Prostate gland (tissue), 2 donors: ENCODE data around the gene GNAQ.

Source experiments
- POLR2A ChIP-seq: fragments of 450-650 bp; IDR thresholded peaks from one replicate; pipeline ENCODE4 v1.6.1; 2016; ENCODE audit warnings: antibody characterized with exemption, mild to moderate bottlenecking
- POLR2AphosphoS5 ChIP-seq: sonication (generic); formaldehyde crosslinking; IDR thresholded peaks from one replicate; pipeline ENCODE4 v1.6.1; 2017; ENCODE audit warnings: antibody characterized with exemption
- TF ChIP-seq, protein P1 (sequence below), 4 experiments: fragments of 200-600 bp in 2 of 4; fragments of 450-650 bp in 2 of 4; sonication (generic) in 2 of 4; IDR thresholded peaks; 1 replicate in 3 of 4; 2 replicates in 1 of 4; pipeline ENCODE4 v1.5.1; 2016 to 2019; ENCODE audit warnings: antibody characterized with exemption in 4 of 4, mild to moderate bottlenecking in 2 of 4, moderate library complexity in 2 of 4

DNA sequence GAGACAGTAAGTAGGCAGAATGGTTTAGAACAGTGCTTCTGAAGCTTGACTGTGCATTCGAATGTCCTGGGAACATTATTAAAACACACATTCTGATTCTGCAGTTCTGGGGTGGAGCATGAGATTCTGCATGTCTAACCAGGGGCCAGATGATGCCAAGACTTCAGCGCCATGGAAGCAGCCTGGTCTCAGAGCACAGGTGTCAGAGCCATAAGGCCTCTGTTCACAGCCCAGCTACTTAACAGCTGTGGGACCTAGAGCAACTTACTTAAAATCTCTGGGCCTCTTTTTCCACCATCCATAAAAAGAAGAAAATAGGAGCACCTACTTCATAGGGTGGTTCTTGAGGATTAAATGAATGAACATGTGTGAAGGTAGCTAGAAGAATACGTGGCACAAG, 84.0 kb downstream of the GNAQ start:
- TF ChIP-seq POLR2AphosphoS5: no peak
- TF ChIP-seq, protein P1, sequence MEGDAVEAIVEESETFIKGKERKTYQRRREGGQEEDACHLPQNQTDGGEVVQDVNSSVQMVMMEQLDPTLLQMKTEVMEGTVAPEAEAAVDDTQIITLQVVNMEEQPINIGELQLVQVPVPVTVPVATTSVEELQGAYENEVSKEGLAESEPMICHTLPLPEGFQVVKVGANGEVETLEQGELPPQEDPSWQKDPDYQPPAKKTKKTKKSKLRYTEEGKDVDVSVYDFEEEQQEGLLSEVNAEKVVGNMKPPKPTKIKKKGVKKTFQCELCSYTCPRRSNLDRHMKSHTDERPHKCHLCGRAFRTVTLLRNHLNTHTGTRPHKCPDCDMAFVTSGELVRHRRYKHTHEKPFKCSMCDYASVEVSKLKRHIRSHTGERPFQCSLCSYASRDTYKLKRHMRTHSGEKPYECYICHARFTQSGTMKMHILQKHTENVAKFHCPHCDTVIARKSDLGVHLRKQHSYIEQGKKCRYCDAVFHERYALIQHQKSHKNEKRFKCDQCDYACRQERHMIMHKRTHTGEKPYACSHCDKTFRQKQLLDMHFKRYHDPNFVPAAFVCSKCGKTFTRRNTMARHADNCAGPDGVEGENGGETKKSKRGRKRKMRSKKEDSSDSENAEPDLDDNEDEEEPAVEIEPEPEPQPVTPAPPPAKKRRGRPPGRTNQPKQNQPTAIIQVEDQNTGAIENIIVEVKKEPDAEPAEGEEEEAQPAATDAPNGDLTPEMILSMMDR (IDR thresholded peaks at IDR 0.05): no peak
- no peak for TF ChIP-seq POLR2A
